ENCODE measurements around the gene TGFBR2.

Gene TGFBR2

GRCh38 chr3:30606301-30607031 lies at the start of gene TGFBR2:
Gene TGFBR2, plus strand, starts transcription at chr3:30606601. Its CDS starts 283 bp downstream, at chr3:30606884.
- Histone ChIP-seq H3K27ac (peak within 1 kb of the TSS; percentile 95 to 99), H3K36me3 (peaks cover 0 to 4% (median 0%) of the 10 kb centered on the region in 3 donors), H3K4me3 (peak within 1 kb of the TSS; percentile 94 to 98), H3K4me1 (peaks cover 0 to 47% (median 13%) of the 10 kb centered on the region in 4 donors), H3K9me3 (no peaks in the 10 kb centered on the region), H3K27me3 (no peaks in the 10 kb centered on the region)
- peak; percentile 97 for DNase-seq
- intact Hi-C loops (cut with DNase I; ENCODE audit: low total_unique reads): loop anchor here (2.0 kb wide), 1 partner anchor 88 kb away; no protein-coding TSS in a partner anchor
- TF ChIP-seq CTCF (IDR thresholded peaks at IDR 0.05): peak; percentile 34 to 49

GRCh38 chr3:30557746-30558303 lies 48.6 kb upstream of the TGFBR2 start:
- DNase-seq: no peak
- Histone ChIP-seq H3K27me3 (no peaks in the 10 kb centered on the region), H3K4me1 (no peaks in the 10 kb centered on the region), H3K4me3 (no peak overlapping the region), H3K36me3 (no peaks in the 10 kb centered on the region), H3K27ac (no peak overlapping the region), H3K9me3 (no peaks in the 10 kb centered on the region)
- TF ChIP-seq CTCF (IDR thresholded peaks at IDR 0.05): no peak
- intact Hi-C loops (cut with DNase I; ENCODE audit: low total_unique reads): no loop called here

GRCh38 chr3:30563956-30564355 lies 42.4 kb upstream of the TGFBR2 start:
- Histone ChIP-seq H3K9me3 (no peaks in the 10 kb centered on the region), H3K27ac (no peak overlapping the region), H3K27me3 (no peaks in the 10 kb centered on the region), H3K4me1 (no peaks in the 10 kb centered on the region), H3K4me3 (no peak overlapping the region), H3K36me3 (no peaks in the 10 kb centered on the region)
- DNase-seq: no peak
- TF ChIP-seq CTCF (IDR thresholded peaks at IDR 0.05): no peak
- intact Hi-C loops (cut with DNase I; ENCODE audit: low total_unique reads): no loop called here

GRCh38 chr3:30567139-30567753 lies 39.2 kb upstream of the TGFBR2 start:
- no peaks in the 10 kb centered on the region for H3K4me1 ChIP-seq
- H3K27me3 ChIP-seq: no peaks in the 10 kb centered on the region
- H3K4me3 ChIP-seq: no peak overlapping the region
- no peak overlapping the region for H3K27ac ChIP-seq
- intact Hi-C loops (cut with DNase I; ENCODE audit: low total_unique reads): no loop called here
- no peak for TF ChIP-seq CTCF (IDR thresholded peaks at IDR 0.05)
- H3K36me3 ChIP-seq: no peaks in the 10 kb centered on the region
- no peaks in the 10 kb centered on the region for H3K9me3 ChIP-seq
- DNase-seq: no peak

- Histone ChIP-seq H3K4me3 (no peak overlapping the region), H3K9me3 (no peaks in the 10 kb centered on the region), H3K4me1 (peaks cover 0 to 7% (median 0%) of the 10 kb centered on the region in 4 donors), H3K27ac (no peak overlapping the region), H3K27me3 (no peaks in the 10 kb centered on the region), H3K36me3 (no peaks in the 10 kb centered on the region)
- intact Hi-C loops (cut with DNase I; ENCODE audit: low total_unique reads): no loop called here
- no peak for DNase-seq
- TF ChIP-seq CTCF (IDR thresholded peaks at IDR 0.05): no peak
Observed at GRCh38 chr3:30576946-30577345, 29.5 kb upstream of the TGFBR2 start.
